MCF 10A (cell line): ENCODE results near the gene ZNF670. TPM values are rescaled to one million over a fixed set of nuclear protein-coding genes. Genes with fewer than 3 reads are reported as not detected.

Experiments
- BruUV-seq: library from RNA; stranded (reverse); fragments of 400-500 nt; replicated peaks from 2 replicates; lab custom pipeline; 2021; lab: Mats Ljungman, UMichigan
- CTCF ChIA-PET: fragments of 300-600 bp; sonication (Branson Sonifier 250); formaldehyde crosslinking; extraction: SDS; loops from one replicate; lab custom pipeline; 2021; ENCODE audit warnings: antibody characterized with exemption, inconsistent platforms; lab: Yijun Ruan, JAX
- POLR2A ChIA-PET: fragments of 300-600, 350-650 bp; sonication (Branson Sonifier 250); formaldehyde crosslinking; extraction: SDS; loops from one replicate; lab custom pipeline; 2020; ENCODE audit warnings: antibody characterized with exemption, inconsistent platforms; lab: Yijun Ruan, JAX
- DNase-seq: peaks from one replicate; pipeline ENCODE4 v3.0.0-alpha.2; 2018; ENCODE audit not compliant: unreplicated experiment
- H3K27ac Mint-ChIP-seq: one replicate; pipeline ENCODE4 v1.8.0; 2022; ENCODE audit warnings: mild to moderate bottlenecking, low read depth, mixed read lengths; ENCODE audit not compliant: unreplicated experiment
- H3K27me3 Mint-ChIP-seq: one replicate; pipeline ENCODE4 v1.8.0; 2022; ENCODE audit warnings: mixed read lengths; ENCODE audit not compliant: insufficient read depth, unreplicated experiment
- H3K36me3 Mint-ChIP-seq: one replicate; pipeline ENCODE4 v1.8.0; 2022; ENCODE audit warnings: mild to moderate bottlenecking, moderate library complexity, mixed read lengths; ENCODE audit not compliant: insufficient read depth, unreplicated experiment
- H3K4me1 Mint-ChIP-seq: one replicate; pipeline ENCODE4 v1.8.0; 2022; ENCODE audit warnings: mixed read lengths; ENCODE audit not compliant: insufficient read depth, unreplicated experiment
- H3K4me3 Mint-ChIP-seq: one replicate; pipeline ENCODE4 v1.8.0; 2022; ENCODE audit warnings: mild to moderate bottlenecking, moderate library complexity, mixed read lengths; ENCODE audit not compliant: unreplicated experiment
- H3K9me3 Mint-ChIP-seq: one replicate; pipeline ENCODE4 v1.8.0; 2022; ENCODE audit warnings: mixed read lengths; ENCODE audit not compliant: unreplicated experiment
- intact Hi-C: fragments of 100-400 bp; cut with micrococcal nuclease; formaldehyde crosslinking; loops from 2 replicates; pipeline ENCODE4 v1.14.1; 2022
- total RNA-seq: library from RNA; stranded (reverse); gene quantifications from 2 replicates; pipeline ENCODE4 v1.2.3, GENCODE V29; 2022
- TF ChIP-seq, protein P1 (sequence below): fragments of 200-600 bp; IDR thresholded peaks from one replicate; pipeline ENCODE4 v1.8.0; 2022; ENCODE audit warnings: antibody characterized with exemption, mild to moderate bottlenecking; ENCODE audit not compliant: unreplicated experiment

Gene ZNF670
- total RNA-seq, 1 experiment from 2014 or later = 7.1 TPM

DNA sequence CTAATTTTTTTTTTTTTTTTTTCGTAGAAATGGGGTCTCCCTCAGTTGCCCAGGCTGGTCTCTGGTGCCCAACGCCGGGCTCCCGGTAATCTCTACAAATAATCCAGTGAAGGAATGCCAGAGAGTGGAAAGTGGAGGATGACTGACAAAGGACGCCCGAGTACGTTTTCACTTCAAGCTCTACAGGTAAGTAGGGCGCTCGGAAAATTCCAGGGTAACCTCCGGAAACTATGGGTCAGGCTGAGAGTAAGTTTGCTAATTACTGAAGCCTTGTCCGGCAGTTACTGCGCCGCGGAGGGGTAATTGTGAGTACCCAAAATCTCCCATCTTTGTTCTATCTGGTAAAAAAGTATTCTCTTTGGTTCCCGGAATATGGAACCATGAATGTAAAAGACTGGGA is 27.4 kb upstream of the ZNF670 start:
- TF ChIP-seq, protein P1, sequence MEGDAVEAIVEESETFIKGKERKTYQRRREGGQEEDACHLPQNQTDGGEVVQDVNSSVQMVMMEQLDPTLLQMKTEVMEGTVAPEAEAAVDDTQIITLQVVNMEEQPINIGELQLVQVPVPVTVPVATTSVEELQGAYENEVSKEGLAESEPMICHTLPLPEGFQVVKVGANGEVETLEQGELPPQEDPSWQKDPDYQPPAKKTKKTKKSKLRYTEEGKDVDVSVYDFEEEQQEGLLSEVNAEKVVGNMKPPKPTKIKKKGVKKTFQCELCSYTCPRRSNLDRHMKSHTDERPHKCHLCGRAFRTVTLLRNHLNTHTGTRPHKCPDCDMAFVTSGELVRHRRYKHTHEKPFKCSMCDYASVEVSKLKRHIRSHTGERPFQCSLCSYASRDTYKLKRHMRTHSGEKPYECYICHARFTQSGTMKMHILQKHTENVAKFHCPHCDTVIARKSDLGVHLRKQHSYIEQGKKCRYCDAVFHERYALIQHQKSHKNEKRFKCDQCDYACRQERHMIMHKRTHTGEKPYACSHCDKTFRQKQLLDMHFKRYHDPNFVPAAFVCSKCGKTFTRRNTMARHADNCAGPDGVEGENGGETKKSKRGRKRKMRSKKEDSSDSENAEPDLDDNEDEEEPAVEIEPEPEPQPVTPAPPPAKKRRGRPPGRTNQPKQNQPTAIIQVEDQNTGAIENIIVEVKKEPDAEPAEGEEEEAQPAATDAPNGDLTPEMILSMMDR = no peak
- H3K9me3 Mint-ChIP-seq = peaks cover 40% of the 10 kb centered on the region
- intact Hi-C loops = loop anchor here (2.0 kb wide), 1 partner anchor 99 kb away; no protein-coding TSS in a partner anchor
- POLR2A ChIA-PET = no interaction called here
- peaks cover 11% of the 10 kb centered on the region for H3K4me1 Mint-ChIP-seq
- CTCF ChIA-PET = interaction anchor here (0.6 kb wide), 1 partner anchor 101 kb away, joined by 3 read pairs; no protein-coding TSS in a partner anchor
- no peak overlapping the region for H3K27ac Mint-ChIP-seq
- H3K27me3 Mint-ChIP-seq = no peaks in the 10 kb centered on the region
- BruUV-seq = no TSS peak
- peaks cover 29% of the 10 kb centered on the region for H3K36me3 Mint-ChIP-seq
- no peak for DNase-seq
- H3K4me3 Mint-ChIP-seq = no peak overlapping the region

- DNase-seq = no peak
- no peaks in the 10 kb centered on the region for H3K27me3 Mint-ChIP-seq
- H3K4me1 Mint-ChIP-seq = peaks cover 6% of the 10 kb centered on the region
- intact Hi-C loops = loop anchor here (1.0 to 5.0 kb wide), 3 partner anchors 27 to 227 kb away; partner anchors contain the start of genes ZNF496 and ZNF670
- H3K36me3 Mint-ChIP-seq = peaks cover 39% of the 10 kb centered on the region
- no peak overlapping the region for H3K27ac Mint-ChIP-seq
- peaks cover 48% of the 10 kb centered on the region for H3K9me3 Mint-ChIP-seq
- POLR2A ChIA-PET = interaction anchor here (0.6 to 2.9 kb wide), 12 partner anchors 26 to 339 kb away, joined by 3 to 36 read pairs (median 4); partner anchors contain the start of genes AHCTF1 and ZNF670
- H3K4me3 Mint-ChIP-seq = peak overlapping the region; percentile 94
- BruUV-seq = no TSS peak
- CTCF ChIA-PET = interaction anchor here (1.6 kb wide), 1 partner anchor 198 kb away, joined by 6 read pairs; no protein-coding TSS in a partner anchor
- TF ChIP-seq, protein P1 = no peak
These were observed 26.4 kb upstream of the ZNF670 start for GRCh38 chr1:247104965-247105364.

DNA sequence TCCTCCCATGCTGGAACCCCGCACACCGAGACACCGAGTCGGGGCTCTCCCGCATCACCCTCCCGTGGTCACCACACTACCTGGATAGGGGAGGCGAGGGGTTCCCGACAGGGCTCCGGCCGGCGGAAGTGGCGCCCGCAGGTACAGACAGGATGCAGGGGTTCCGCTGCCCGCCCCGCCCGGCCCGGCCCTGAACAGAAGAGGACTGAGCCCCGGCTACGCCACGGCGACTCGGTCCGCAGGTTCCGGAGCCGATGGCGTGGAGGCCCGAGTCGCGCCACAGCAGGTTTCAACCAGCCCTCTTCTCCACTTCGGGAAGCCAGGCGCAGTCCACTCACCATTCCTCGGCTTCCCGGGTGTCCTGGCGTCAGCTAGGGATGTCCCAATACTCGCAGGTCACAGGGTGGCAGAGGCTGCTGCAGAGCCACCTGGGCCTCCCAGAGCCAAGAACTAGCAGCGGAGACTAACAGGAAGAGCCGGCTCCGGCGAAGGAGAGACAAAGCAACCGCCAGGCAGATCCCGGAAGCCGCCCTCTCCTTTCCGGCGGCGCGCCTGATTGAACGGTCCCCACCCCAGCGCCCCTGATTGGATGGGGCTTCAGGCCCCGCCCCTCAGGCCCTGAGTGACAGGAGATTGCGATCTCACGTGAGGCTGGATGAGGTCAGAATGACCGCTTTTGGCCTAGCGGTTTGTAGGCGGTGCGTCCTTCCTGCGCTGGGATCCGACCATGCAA is 25.4 kb upstream of the ZNF670 start, which contains the start of gene ZNF669:
TSS of gene ZNF669 (minus strand) at position 498 of the 733 bp plus-strand sequence. CDS start at position 341, 157 bp downstream.
- Mint-ChIP-seq H3K4me3 (peak within 1 kb of the TSS; percentile 94), H3K27me3 (no peaks in the 10 kb centered on the region), H3K4me1 (peaks cover 6% of the 10 kb centered on the region), H3K36me3 (peaks cover 49% of the 10 kb centered on the region), H3K27ac (peak within 1 kb of the TSS; percentile 93), H3K9me3 (peaks cover 48% of the 10 kb centered on the region)
- CTCF ChIA-PET = interaction anchor here (0.6 to 1.6 kb wide), 4 partner anchors 77 to 197 kb away, joined by 3 to 6 read pairs (median 4); no protein-coding TSS in a partner anchor
- peak; percentile 99 for DNase-seq
- intact Hi-C loops = loop anchor here (1.0 to 5.0 kb wide), 3 partner anchors 26 to 228 kb away; partner anchors contain the start of genes ZNF496 and ZNF670
- BruUV-seq = TSS peak; percentile 35
- POLR2A ChIA-PET = interaction anchor here (0.6 to 2.9 kb wide), 19 partner anchors 20 to 537 kb away, joined by 3 to 36 read pairs (median 4); partner anchors contain the start of genes AHCTF1 and ZNF670
- TF ChIP-seq, protein P1 = no peak

- POLR2A ChIA-PET = no interaction called here
- intact Hi-C loops = loop anchor here (5.0 kb wide), 1 partner anchor 230 kb away; the partner anchor contains the start of gene ZNF496
- Mint-ChIP-seq H3K9me3 (peaks cover 37% of the 10 kb centered on the region), H3K4me3 (peak overlapping the region; percentile 94), H3K27me3 (no peaks in the 10 kb centered on the region), H3K4me1 (peaks cover 6% of the 10 kb centered on the region), H3K27ac (peak overlapping the region; percentile 83), H3K36me3 (peaks cover 65% of the 10 kb centered on the region)
- peak; percentile 27 for DNase-seq
- BruUV-seq = no TSS peak
- TF ChIP-seq, protein P1 = no peak
- CTCF ChIA-PET = interaction anchor here (0.8 to 1.0 kb wide), 2 partner anchors 10 to 22 kb away, joined by 3 to 5 read pairs; no protein-coding TSS in a partner anchor
These were observed 23.8 kb upstream of the ZNF670 start for GRCh38 chr1:247102381-247102780.
